H1 (cell line): ENCODE results near the gene LRRK1. TPM values are rescaled to one million over a fixed set of nuclear protein-coding genes. Genes with fewer than 3 reads are reported as not detected.

Experiments
- CTCF ChIA-PET: fragments of 300-600 bp; sonication (Branson Sonifier 250); formaldehyde crosslinking; loops from one replicate; lab custom pipeline; 2021; ENCODE audit not compliant: partially characterized antibody; lab: Charles Lee
- POLR2A ChIA-PET: fragments of 300-600 bp; sonication (Branson Sonifier 250); formaldehyde crosslinking; loops from one replicate; lab custom pipeline; 2021; ENCODE audit warnings: inconsistent platforms; ENCODE audit not compliant: partially characterized antibody; lab: Charles Lee
- DNase-seq, 2 experiments: peaks; one replicate each; pipeline versions ENCODE4 v3.0.0 to v3.0.0-alpha.2; 2010 to 2022; ENCODE audit warnings: low spot score in 2 of 2, low read depth in 1 of 2, mixed read lengths in 1 of 2
- FAIRE-seq: peaks from 2 replicates; lab custom pipeline; 2011; peaks lifted over from hg19 to GRCh38; lab: Jason Lieb, UNC
- H2AFZ ChIP-seq: 2 replicates; pipeline ENCODE4 v1.8.1; 2012; ENCODE audit warnings: low read length, inconsistent platforms
- H2AK5ac ChIP-seq: 2 replicates; pipeline ENCODE4 v1.6.1; 2013; ENCODE audit warnings: low read depth, low read length
- H2BK120ac ChIP-seq: replicated peaks from 2 replicates; pipeline ENCODE3; 2013; ENCODE audit warnings: low read depth, low read length, inconsistent platforms
- H2BK12ac ChIP-seq: 2 replicates; pipeline ENCODE4 v1.6.1; 2013; ENCODE audit warnings: low read depth, low read length
- H2BK15ac ChIP-seq: 2 replicates; pipeline ENCODE4 v1.6.1; 2013; ENCODE audit warnings: low read length
- H2BK20ac ChIP-seq: 2 replicates; pipeline ENCODE4 v1.6.1; 2013; ENCODE audit warnings: low read length
- H2BK5ac ChIP-seq: 2 replicates; pipeline ENCODE4 v1.6.1; 2013; ENCODE audit warnings: low read depth, low read length
- H3K14ac ChIP-seq: 2 replicates; pipeline ENCODE4 v1.6.1; 2013; ENCODE audit warnings: inconsistent platforms; ENCODE audit not compliant: insufficient read length
- H3K18ac ChIP-seq: 2 replicates; pipeline ENCODE4 v1.6.1; 2013; ENCODE audit warnings: low read length; ENCODE audit errors: extremely low read depth
- H3K23ac ChIP-seq: 2 replicates; pipeline ENCODE4 v1.6.1; 2013; ENCODE audit warnings: inconsistent platforms; ENCODE audit not compliant: insufficient read length
- H3K23me2 ChIP-seq: 2 replicates; pipeline ENCODE4 v1.6.1; 2013; ENCODE audit warnings: low read depth, low read length
- H3K27ac ChIP-seq: 2 replicates; pipeline ENCODE4 v1.6.1; 2011; ENCODE audit warnings: low read depth, low read length, inconsistent platforms
- H3K27me3 ChIP-seq, 4 experiments: replicated peaks in 1 of 4; 1 replicate in 1 of 4; 2 replicates in 3 of 4; pipeline versions ENCODE4 v1.6.1 to v1.8.1; 2011 to 2013; ENCODE audit warnings: low read length in 3 of 4, mild to moderate bottlenecking in 3 of 4, inconsistent platforms in 2 of 4, mixed read lengths in 2 of 4, moderate library complexity in 1 of 4; ENCODE audit not compliant: control insufficient read depth in 3 of 4, insufficient read depth in 3 of 4; ENCODE audit errors: extremely low read depth in 1 of 4
- H3K36me3 ChIP-seq, 4 experiments: 2 replicates each; pipeline versions ENCODE4 v1.6.1 to v1.8.1; 2011 to 2013; ENCODE audit warnings: mild to moderate bottlenecking in 4 of 4, low read length in 3 of 4, moderate library complexity in 2 of 4, control low read depth in 1 of 4, inconsistent platforms in 1 of 4; ENCODE audit not compliant: insufficient read depth in 4 of 4, control insufficient read depth in 2 of 4
- H3K4ac ChIP-seq: replicated peaks from 2 replicates; pipeline ENCODE3; 2013; ENCODE audit warnings: low read length, low read depth, mixed read lengths, inconsistent platforms; ENCODE audit not compliant: insufficient read length
- H3K4me1 ChIP-seq, 4 experiments: replicated peaks in 1 of 4; 1 replicate in 1 of 4; 2 replicates in 3 of 4; pipeline versions ENCODE4 v1.6.1 to v1.8.1; 2011 to 2013; ENCODE audit warnings: low read length in 3 of 4, inconsistent platforms in 2 of 4, mixed read lengths in 1 of 4; ENCODE audit not compliant: insufficient read depth in 4 of 4, control insufficient read depth in 3 of 4
- H3K4me2 ChIP-seq, 2 experiments: 2 replicates each; pipeline versions ENCODE4 v1.6.1 to v1.8.1; 2011 to 2013; ENCODE audit warnings: low read depth in 2 of 2, low read length in 2 of 2, control low read depth in 1 of 2, inconsistent platforms in 1 of 2, mild to moderate bottlenecking in 1 of 2; ENCODE audit not compliant: insufficient read depth in 1 of 2
- H3K4me3 ChIP-seq, 4 experiments: fragments of 200-600, 300-600 bp in 1 of 4; sonication (generic), shearing (Covaris generic), sonication (Bioruptor Twin) in 1 of 4; 2 replicates each; pipeline versions ENCODE4 v1.5.1 to v1.8.1; 2011 to 2016; ENCODE audit warnings: low read length in 4 of 4, low read depth in 3 of 4, control low read depth in 2 of 4, inconsistent platforms in 2 of 4, mild to moderate bottlenecking in 2 of 4, mixed read lengths in 1 of 4, moderate library complexity in 1 of 4; ENCODE audit not compliant: insufficient read depth in 2 of 4; ENCODE audit errors: extremely low read depth in 1 of 4
- H3K56ac ChIP-seq: replicated peaks from 2 replicates; pipeline ENCODE3; 2013; ENCODE audit warnings: low read depth, mild to moderate bottlenecking, mixed read lengths, low read length, inconsistent platforms; ENCODE audit not compliant: insufficient read length
- H3K79me1 ChIP-seq: 2 replicates; pipeline ENCODE4 v1.6.1; 2013; ENCODE audit warnings: low read depth, low read length, control low read depth
- H3K79me2 ChIP-seq, 2 experiments: 2 replicates each; pipeline versions ENCODE4 v1.6.1 to v1.8.1; 2012 to 2013; ENCODE audit warnings: low read length in 2 of 2, mild to moderate bottlenecking in 2 of 2, inconsistent platforms in 1 of 2; ENCODE audit not compliant: insufficient read depth in 2 of 2, control insufficient read depth in 1 of 2
- H3K9ac ChIP-seq, 4 experiments: replicated peaks in 1 of 4; 1 replicate in 1 of 4; 2 replicates in 3 of 4; pipeline versions ENCODE4 v1.6.1 to v1.8.1; 2011 to 2013; ENCODE audit warnings: low read depth in 3 of 4, low read length in 3 of 4, control low read depth in 2 of 4, mild to moderate bottlenecking in 2 of 4, moderate library complexity in 2 of 4, inconsistent platforms in 1 of 4; ENCODE audit errors: extremely low read depth in 1 of 4
- H3K9me3 ChIP-seq, 2 experiments: 2 replicates each; pipeline versions ENCODE4 v1.6.1 to v1.8.1; 2012 to 2013; ENCODE audit warnings: mild to moderate bottlenecking in 2 of 2, moderate library complexity in 2 of 2, control low read depth in 1 of 2, inconsistent platforms in 1 of 2, low read depth in 1 of 2, low read length in 1 of 2, mixed read lengths in 1 of 2; ENCODE audit not compliant: insufficient read depth in 2 of 2
- H4K20me1 ChIP-seq, 2 experiments: replicated peaks in 1 of 2; 2 replicates each; pipeline versions ENCODE3 to v1.8.1; 2011 to 2013; ENCODE audit warnings: inconsistent platforms in 2 of 2, low read length in 2 of 2, mild to moderate bottlenecking in 1 of 2; ENCODE audit not compliant: insufficient read depth in 2 of 2, control insufficient read depth in 1 of 2
- H4K5ac ChIP-seq: 2 replicates; pipeline ENCODE4 v1.6.1; 2013; ENCODE audit warnings: low read length, low read depth, mixed read lengths, inconsistent platforms; ENCODE audit not compliant: insufficient read length
- H4K8ac ChIP-seq: 2 replicates; pipeline ENCODE4 v1.8.0; 2013; ENCODE audit warnings: mild to moderate bottlenecking, moderate library complexity, low read length, inconsistent platforms; ENCODE audit not compliant: insufficient read depth; ENCODE audit errors: extremely low read depth
- H4K91ac ChIP-seq: replicated peaks from 2 replicates; pipeline ENCODE3; 2013; ENCODE audit warnings: low read length, mixed read lengths, inconsistent platforms; ENCODE audit not compliant: insufficient read length
- BACH1 ChIP-seq: IDR thresholded peaks from 2 replicates; pipeline ENCODE4 v1.6.1; 2012; ENCODE audit warnings: low read length, improper control_type of control experiment
- SRF ChIP-seq: IDR thresholded peaks from 2 replicates; pipeline ENCODE4 v1.6.1; 2011; ENCODE audit warnings: mild to moderate bottlenecking, low read depth, low read length, moderate library complexity
- ZNF274 ChIP-seq: IDR thresholded peaks from 2 replicates; pipeline ENCODE4 v1.7.0; 2012; ENCODE audit warnings: low read length, borderline replicate concordance; ENCODE audit errors: extremely low read depth
- WGBS, 2 experiments: shearing (Covaris generic) in 1 of 2; methylation state at CpG; one replicate each; pipeline versions ENCODE4 v1.1.6 to v1.1.7; 2013 to 2015; ENCODE audit warnings: low lambda C conversion rate in 2 of 2, mixed read lengths in 2 of 2, inconsistent platforms in 1 of 2, low coverage in 1 of 2, missing lambda C conversion rate in 1 of 2; ENCODE audit not compliant: insufficient replicate concordance in 2 of 2, insufficient coverage in 1 of 2, insufficient read length in 1 of 2; ENCODE audit errors: extremely low coverage in 1 of 2, missing lambda C conversion rate in 1 of 2; 5-methylcytosine and 5-hydroxymethylcytosine counted together
- polyA plus RNA-seq, 7 experiments: library from polyadenylated mRNA; depleted of rRNA in 3 of 7; stranded (reverse) in 5 of 7; unstranded in 2 of 7; fragments of >200 nt in 5 of 7; fragments of 200-250 nt in 2 of 7; gene quantifications; 1 replicate in 5 of 7; 2 replicates in 1 of 7; 4 replicates in 1 of 7; pipeline versions ENCODE4 v1.2.1 to v1.2.3, GENCODE V29; 2011 to 2013; ENCODE audit warnings: missing spikeins in 2 of 7, mixed read lengths in 2 of 7
- total RNA-seq: library from RNA; stranded (reverse); fragmentation: NEBNext Ultra II Directional; extraction: Animal tissue kit (Norgen Biotek cat#: 25700); gene quantifications from 2 replicates; pipeline ENCODE4 v1.2.1, GENCODE V29; 2021

The LRRK1 gene
- total and polyA plus RNA-seq, 2 of the 8 experiments (the other 6 are each of a cell fraction or from before 2014, with no cell fraction given) = 1.2 to 3.6 TPM

DNA sequence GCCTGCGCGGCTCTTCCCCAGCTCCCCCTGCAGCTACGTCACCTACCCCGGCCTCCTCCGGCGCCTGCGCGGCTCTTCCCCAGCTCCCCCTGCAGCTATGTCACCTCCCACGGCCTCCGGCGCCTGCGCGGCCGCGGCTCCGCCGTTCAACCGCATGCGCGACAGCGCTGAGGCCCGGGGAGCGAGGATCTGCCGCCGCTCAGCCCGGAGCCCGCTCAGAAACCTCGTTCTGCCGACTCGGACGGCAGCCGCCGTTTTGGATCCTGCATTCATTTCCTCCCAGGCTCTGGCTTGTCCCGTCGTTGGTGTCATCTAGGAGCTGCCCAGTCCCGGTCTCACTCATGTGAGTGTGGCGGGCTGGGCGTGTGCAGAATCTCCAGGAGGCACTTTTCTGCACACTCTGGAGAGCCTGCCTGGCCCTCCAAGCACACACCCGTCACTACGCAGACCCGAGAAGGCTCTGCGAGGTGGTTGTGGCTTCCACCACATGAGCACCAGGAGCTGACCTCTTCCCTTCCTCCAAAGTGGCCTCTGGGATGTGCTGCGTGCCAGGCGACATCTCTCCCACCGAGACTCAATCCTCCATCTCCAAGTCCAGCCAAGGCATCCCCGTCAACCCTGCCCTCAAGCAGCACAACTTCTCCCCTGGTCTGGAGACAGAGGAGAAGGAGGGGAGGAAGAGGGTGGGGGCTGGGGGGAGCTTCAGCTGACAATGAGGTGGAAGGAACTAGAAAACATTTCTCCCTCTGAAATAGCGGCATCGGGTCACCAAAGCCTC lies 167.4 kb downstream of the LRRK1 start:
- DNase-seq (no peak), FAIRE-seq (no peak)
- Histone ChIP-seq H3K23ac (no peak overlapping the region), H2BK12ac (peak overlapping the region; percentile 99; the same call in 1 of the 2 replicates), H3K23me2 (no peaks in the 10 kb centered on the region; the same call in 1 of the 2 replicates), H3K79me2 (no peaks in the 10 kb centered on the region), H3K36me3 (no peaks in the 10 kb centered on the region), H3K79me1 (no peaks in the 10 kb centered on the region), H4K5ac (no peak overlapping the region), H3K14ac (no peak overlapping the region), H4K91ac (peak overlapping the region; percentile 44), H3K4me2 (no peak overlapping the region), H2BK15ac (peak overlapping the region; percentile 36; the same call in 1 of the 2 replicates), H2AFZ (no peak overlapping the region), H2BK120ac (no peak overlapping the region), H2BK20ac (peak overlapping the region; percentile 83; the same call in 1 of the 2 replicates), H3K27me3 (peaks cover 0 to 2% (median 0%) of the 10 kb centered on the region in 4 experiments; a peak in 1 of 7 replicates), H3K9me3 (no peaks in the 10 kb centered on the region), H4K20me1 (no peaks in the 10 kb centered on the region), H4K8ac (no peak overlapping the region), H3K9ac (no peak overlapping the region), H3K4ac (no peak overlapping the region), H3K56ac (no peak overlapping the region), H3K18ac (peak overlapping the region; percentile 53; the same call in 1 of the 2 replicates), H2AK5ac (peak overlapping the region; percentile 29; the same call in 1 of the 2 replicates), H3K4me3 (no peak overlapping the region), H2BK5ac (peak overlapping the region; percentile 32; the same call in 1 of the 2 replicates), H3K4me1 (peaks cover 0 to 2% (median 0%) of the 10 kb centered on the region in 4 experiments; a peak in 2 of 7 replicates), H3K27ac (no peak overlapping the region)
- ChIA-PET POLR2A (interaction anchor here (1.2 to 1.8 kb wide), 2 partner anchors 9 to 18 kb away, joined by 4 to 8 read pairs; no protein-coding TSS in a partner anchor), CTCF (interaction anchor here (0.5 to 11.1 kb wide), 16 partner anchors 15 to 308 kb away, joined by 3 to 72 read pairs (median 4); no protein-coding TSS in a partner anchor)
- 95% methylated on average over 46 of the region's 48 CpGs; no CpG with 5 or more reads in 1 of the 2 experiments for WGBS, 2 experiments
- TF ChIP-seq BACH1 = no peak
- TF ChIP-seq ZNF274 = no peak
- no peak for TF ChIP-seq SRF
